Measurements from ENCODE around the gene TTPAL.

TTPAL gene

DNA sequence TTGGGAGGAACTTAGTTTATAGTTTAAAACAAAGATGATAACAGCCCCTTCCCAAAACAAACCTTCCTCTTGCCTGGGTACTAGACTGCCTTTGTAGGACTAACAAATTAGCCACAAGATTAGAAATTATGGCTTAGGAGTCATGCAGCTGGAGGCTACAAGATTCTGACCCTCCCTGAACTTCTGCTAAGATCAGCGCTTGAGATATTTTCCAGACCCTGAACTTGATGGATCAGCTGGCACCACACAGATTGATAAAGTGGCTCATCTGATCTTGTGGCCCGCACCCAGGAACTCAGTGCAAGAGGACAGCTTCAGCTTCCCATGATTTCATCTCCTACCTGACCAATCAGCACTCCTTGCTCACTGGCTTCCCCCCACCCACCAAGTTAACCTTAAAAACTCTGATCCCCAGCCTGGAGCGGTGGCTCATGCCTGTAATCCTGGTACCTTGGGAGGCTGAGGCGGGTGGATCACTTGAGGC, 52.1 kb downstream of the TTPAL start:
- no peaks in the 10 kb centered on the region for H3K9me3 ChIP-seq (ENCODE audit: control insufficient read depth, low read length)
- H3K79me2 ChIP-seq, result peaks cover 17% of the 10 kb centered on the region
- no peak overlapping the region for H3K4me3 ChIP-seq (ENCODE audit: low read depth, low read length)
- H3K27me3 ChIP-seq (ENCODE audit: control insufficient read depth, insufficient read depth, low read length), result no peaks in the 10 kb centered on the region
- no peak overlapping the region for H3K4me2 ChIP-seq (ENCODE audit: low read length)
- TF ChIP-seq, protein P1, sequence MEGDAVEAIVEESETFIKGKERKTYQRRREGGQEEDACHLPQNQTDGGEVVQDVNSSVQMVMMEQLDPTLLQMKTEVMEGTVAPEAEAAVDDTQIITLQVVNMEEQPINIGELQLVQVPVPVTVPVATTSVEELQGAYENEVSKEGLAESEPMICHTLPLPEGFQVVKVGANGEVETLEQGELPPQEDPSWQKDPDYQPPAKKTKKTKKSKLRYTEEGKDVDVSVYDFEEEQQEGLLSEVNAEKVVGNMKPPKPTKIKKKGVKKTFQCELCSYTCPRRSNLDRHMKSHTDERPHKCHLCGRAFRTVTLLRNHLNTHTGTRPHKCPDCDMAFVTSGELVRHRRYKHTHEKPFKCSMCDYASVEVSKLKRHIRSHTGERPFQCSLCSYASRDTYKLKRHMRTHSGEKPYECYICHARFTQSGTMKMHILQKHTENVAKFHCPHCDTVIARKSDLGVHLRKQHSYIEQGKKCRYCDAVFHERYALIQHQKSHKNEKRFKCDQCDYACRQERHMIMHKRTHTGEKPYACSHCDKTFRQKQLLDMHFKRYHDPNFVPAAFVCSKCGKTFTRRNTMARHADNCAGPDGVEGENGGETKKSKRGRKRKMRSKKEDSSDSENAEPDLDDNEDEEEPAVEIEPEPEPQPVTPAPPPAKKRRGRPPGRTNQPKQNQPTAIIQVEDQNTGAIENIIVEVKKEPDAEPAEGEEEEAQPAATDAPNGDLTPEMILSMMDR (IDR thresholded peaks at IDR 0.05), result no peak
- peak overlapping the region; percentile 72 for H2AFZ ChIP-seq
- H3K27ac ChIP-seq, result no peak overlapping the region
- no peaks in the 10 kb centered on the region for H3K36me3 ChIP-seq (ENCODE audit: control insufficient read depth, insufficient read depth, low read length)
- no peak overlapping the region for H3K9ac ChIP-seq
- peaks cover 2% of the 10 kb centered on the region for H3K4me1 ChIP-seq

- Histone ChIP-seq H3K27ac (no peak overlapping the region), H3K9me3 (ENCODE audit: control insufficient read depth, low read length) (no peaks in the 10 kb centered on the region), H3K4me2 (ENCODE audit: low read length) (no peak overlapping the region), H2AFZ (peak overlapping the region; percentile 72), H3K36me3 (ENCODE audit: control insufficient read depth, insufficient read depth, low read length) (no peaks in the 10 kb centered on the region), H3K79me2 (peaks cover 17% of the 10 kb centered on the region), H3K27me3 (ENCODE audit: control insufficient read depth, insufficient read depth, low read length) (no peaks in the 10 kb centered on the region), H3K9ac (no peak overlapping the region), H3K4me1 (peaks cover 5% of the 10 kb centered on the region), H3K4me3 (ENCODE audit: low read depth, low read length) (no peak overlapping the region)
- TF ChIP-seq, protein P1 (IDR thresholded peaks at IDR 0.05), result no peak
These were observed 52.6 kb downstream of the TTPAL start for GRCh38 chr20:44528309-44528708.

GRCh38 chr20:44532259-44532980, 56.7 kb downstream of the TTPAL start:
- Histone ChIP-seq H3K27ac (peak overlapping the region; percentile 74), H3K36me3 (ENCODE audit: control insufficient read depth, insufficient read depth, low read length) (no peaks in the 10 kb centered on the region), H3K9ac (peak overlapping the region; percentile 70), H2AFZ (peak overlapping the region; percentile 95), H3K4me1 (peaks cover 12% of the 10 kb centered on the region), H3K27me3 (ENCODE audit: control insufficient read depth, insufficient read depth, low read length) (no peaks in the 10 kb centered on the region), H3K9me3 (ENCODE audit: control insufficient read depth, low read length) (no peaks in the 10 kb centered on the region), H3K4me2 (ENCODE audit: low read length) (peak overlapping the region; percentile 98), H3K4me3 (ENCODE audit: low read depth, low read length) (peak overlapping the region; percentile 75), H3K79me2 (peaks cover 21% of the 10 kb centered on the region)
- TF ChIP-seq, protein P1 (IDR thresholded peaks at IDR 0.05), result no peak

GRCh38 chr20:44532981-44533331, 57.3 kb downstream of the TTPAL start:
- Histone ChIP-seq H3K27me3 (ENCODE audit: control insufficient read depth, insufficient read depth, low read length) (no peaks in the 10 kb centered on the region), H3K4me2 (ENCODE audit: low read length) (peak overlapping the region; percentile 98), H3K4me3 (ENCODE audit: low read depth, low read length) (peak overlapping the region; percentile 75), H3K27ac (peak overlapping the region; percentile 74), H3K36me3 (ENCODE audit: control insufficient read depth, insufficient read depth, low read length) (no peaks in the 10 kb centered on the region), H3K9me3 (ENCODE audit: control insufficient read depth, low read length) (no peaks in the 10 kb centered on the region), H3K4me1 (peaks cover 12% of the 10 kb centered on the region), H2AFZ (peak overlapping the region; percentile 95), H3K79me2 (peaks cover 21% of the 10 kb centered on the region), H3K9ac (no peak overlapping the region)
- TF ChIP-seq, protein P1 (IDR thresholded peaks at IDR 0.05), result no peak

GRCh38 chr20:44533928-44534327, 58.3 kb downstream of the TTPAL start:
- Histone ChIP-seq H3K27me3 (ENCODE audit: control insufficient read depth, insufficient read depth, low read length) (no peaks in the 10 kb centered on the region), H2AFZ (no peak overlapping the region), H3K79me2 (peaks cover 24% of the 10 kb centered on the region), H3K9ac (no peak overlapping the region), H3K36me3 (ENCODE audit: control insufficient read depth, insufficient read depth, low read length) (no peaks in the 10 kb centered on the region), H3K9me3 (ENCODE audit: control insufficient read depth, low read length) (no peaks in the 10 kb centered on the region), H3K4me3 (ENCODE audit: low read depth, low read length) (no peak overlapping the region), H3K27ac (peak overlapping the region; percentile 11), H3K4me1 (peaks cover 12% of the 10 kb centered on the region), H3K4me2 (ENCODE audit: low read length) (no peak overlapping the region)
- TF ChIP-seq, protein P1 (IDR thresholded peaks at IDR 0.05), result no peak

Data from parathyroid adenoma (tissue), 2 donors.